ENCODE results near the gene TMED4.

The TMED4 gene

DNA sequence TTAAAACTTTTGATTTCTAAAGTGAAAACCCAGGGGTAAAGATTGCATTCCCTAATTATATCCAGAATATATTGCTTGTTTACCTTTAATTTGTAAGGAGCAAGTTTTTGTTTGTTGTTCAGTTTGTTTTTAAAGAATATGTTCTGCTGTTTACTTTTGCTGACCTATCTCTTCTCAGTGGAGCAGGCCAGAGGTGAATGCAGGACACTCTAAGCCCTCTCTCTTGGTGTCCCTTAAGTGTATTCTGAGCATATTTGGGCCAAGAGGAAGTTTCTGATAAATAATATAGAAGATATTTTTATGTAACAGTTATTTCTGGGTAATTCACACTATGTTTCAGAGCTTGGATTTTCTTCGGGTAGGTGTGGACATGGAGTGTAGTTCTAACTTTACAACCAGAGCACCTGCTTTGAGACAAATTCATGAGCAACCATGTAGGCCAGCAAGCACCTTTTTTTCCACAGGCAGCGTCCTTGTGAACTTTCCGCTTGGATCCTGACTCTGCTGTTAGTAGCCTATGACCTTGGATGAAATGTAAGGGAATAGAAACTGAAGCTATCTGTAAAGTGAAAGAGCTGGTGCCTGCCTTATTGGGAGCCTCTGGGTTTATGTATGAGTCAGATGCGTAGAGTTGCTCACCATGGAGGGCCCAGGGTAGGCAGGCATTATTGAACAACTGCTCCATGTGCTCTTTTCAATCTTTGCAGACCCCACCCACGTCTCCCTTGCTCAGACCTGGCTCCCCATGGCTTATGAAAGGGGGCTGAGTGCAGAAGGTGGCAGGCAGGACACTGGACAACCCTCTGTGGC is 40.5 kb upstream of the TMED4 start:
- Histone ChIP-seq H2AK5ac (ENCODE audit: low read length, severe bottlenecking) (no peak overlapping the region), H2AFZ (ENCODE audit: low read depth, low read length) (no peak overlapping the region), H3K79me1 (replicated peaks; ENCODE audit: low read length, poor library complexity, severe bottlenecking) (peaks cover 15% of the 10 kb centered on the region), H3K4me1 (ENCODE audit: control insufficient read depth, insufficient read depth, low read depth, low read length) (peaks cover 16% of the 10 kb centered on the region), H3K23ac (ENCODE audit: low read length in 2 of 2) (no peak overlapping the region), H4K8ac (ENCODE audit: low read length) (no peak overlapping the region), H3K9me3 (ENCODE audit: control insufficient read depth, low read length) (no peaks in the 10 kb centered on the region), H4K91ac (ENCODE audit: low read length) (no peak overlapping the region), H3K27me3 (ENCODE audit: control insufficient read depth in 1 of 2, insufficient read depth in 1 of 2, low read length in 2 of 2) (no peaks in the 10 kb centered on the region), H2BK5ac (ENCODE audit: low read depth, low read length, poor library complexity, severe bottlenecking) (no peak overlapping the region), H3K4ac (ENCODE audit: low read depth in 1 of 2, low read length in 2 of 2) (peak overlapping the region; percentile 14 to 24), H2BK12ac (ENCODE audit: low read length in 2 of 2) (peak overlapping the region; percentile 21 to 79), H3K4me3 (ENCODE audit: insufficient read depth in 1 of 2, low read depth in 1 of 2, low read length in 2 of 2) (peak overlapping the region in 1 of 2 experiments; percentile 22), H2BK15ac (ENCODE audit: low read depth, poor library complexity, severe bottlenecking) (no peak overlapping the region), H3K36me3 (ENCODE audit: control insufficient read depth in 1 of 2, insufficient read depth in 2 of 2, low read depth in 1 of 2, low read length in 2 of 2) (peaks cover 22 to 34% of the 10 kb centered on the region in 2 experiments), H2BK120ac (ENCODE audit: low read depth, low read length) (no peak overlapping the region), H3K27ac (ENCODE audit: low read length, poor library complexity, severe bottlenecking) (peak overlapping the region; percentile 11), H3K14ac (ENCODE audit: low read length in 2 of 2) (no peak overlapping the region), H3K18ac (ENCODE audit: low read depth in 1 of 2, low read length in 2 of 2) (peak overlapping the region; percentile 48 to 78), H3K9ac (ENCODE audit: low read length) (peak overlapping the region; percentile 26), H3K4me2 (ENCODE audit: low read length, poor library complexity, severe bottlenecking) (no peak overlapping the region)
- DNase-seq, result peak; percentile 77
- 81% methylated on average over 5 of the region's 5 CpGs for WGBS

DNA sequence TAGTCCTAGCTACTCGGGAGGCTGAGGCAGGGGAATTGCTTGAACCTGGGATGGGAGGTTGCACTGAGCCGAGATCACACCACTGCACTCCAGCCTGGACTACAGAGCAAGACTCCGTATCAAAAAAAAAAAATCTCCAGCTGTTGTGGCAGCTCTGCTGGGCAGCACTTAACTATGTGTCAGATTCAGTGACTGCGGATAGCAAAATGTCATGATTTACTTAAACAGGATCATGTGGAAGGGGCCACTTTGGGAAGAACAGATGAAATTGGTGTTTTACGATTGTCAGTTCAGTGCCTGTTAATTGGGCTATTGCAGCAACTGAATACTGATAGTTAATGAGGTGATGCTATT is 39.7 kb upstream of the TMED4 start:
- H3K23ac ChIP-seq (ENCODE audit: low read length in 2 of 2), result no peak overlapping the region
- H3K27ac ChIP-seq (ENCODE audit: low read length, poor library complexity, severe bottlenecking), result no peak overlapping the region
- no peak overlapping the region for H2BK12ac ChIP-seq (ENCODE audit: low read length in 2 of 2)
- H3K79me1 ChIP-seq (replicated peaks; ENCODE audit: low read length, poor library complexity, severe bottlenecking), result peaks cover 14% of the 10 kb centered on the region
- no peak overlapping the region for H2BK120ac ChIP-seq (ENCODE audit: low read depth, low read length)
- H3K14ac ChIP-seq (ENCODE audit: low read length in 2 of 2), result no peak overlapping the region
- WGBS, result 90% methylated on average over 5 of the region's 5 CpGs
- no peak overlapping the region for H3K4ac ChIP-seq (ENCODE audit: low read depth in 1 of 2, low read length in 2 of 2)
- peaks cover 20% of the 10 kb centered on the region for H3K4me1 ChIP-seq (ENCODE audit: control insufficient read depth, insufficient read depth, low read depth, low read length)
- no peaks in the 10 kb centered on the region for H3K9me3 ChIP-seq (ENCODE audit: control insufficient read depth, low read length)
- H3K4me3 ChIP-seq (ENCODE audit: insufficient read depth in 1 of 2, low read depth in 1 of 2, low read length in 2 of 2), result no peak overlapping the region
- H3K9ac ChIP-seq (ENCODE audit: low read length), result no peak overlapping the region
- no peak overlapping the region for H4K8ac ChIP-seq (ENCODE audit: low read length)
- H3K27me3 ChIP-seq (ENCODE audit: control insufficient read depth in 1 of 2, insufficient read depth in 1 of 2, low read length in 2 of 2), result no peaks in the 10 kb centered on the region
- no peak overlapping the region for H2AK5ac ChIP-seq (ENCODE audit: low read length, severe bottlenecking)
- H3K4me2 ChIP-seq (ENCODE audit: low read length, poor library complexity, severe bottlenecking), result no peak overlapping the region
- H2BK5ac ChIP-seq (ENCODE audit: low read depth, low read length, poor library complexity, severe bottlenecking), result no peak overlapping the region
- peak; percentile 22 for DNase-seq
- H4K91ac ChIP-seq (ENCODE audit: low read length), result no peak overlapping the region
- no peak overlapping the region for H2BK15ac ChIP-seq (ENCODE audit: low read depth, poor library complexity, severe bottlenecking)
- no peak overlapping the region for H2AFZ ChIP-seq (ENCODE audit: low read depth, low read length)
- no peak overlapping the region for H3K18ac ChIP-seq (ENCODE audit: low read depth in 1 of 2, low read length in 2 of 2)
- H3K36me3 ChIP-seq (ENCODE audit: control insufficient read depth in 1 of 2, insufficient read depth in 2 of 2, low read depth in 1 of 2, low read length in 2 of 2), result peaks cover 21 to 32% of the 10 kb centered on the region in 2 experiments

DNA sequence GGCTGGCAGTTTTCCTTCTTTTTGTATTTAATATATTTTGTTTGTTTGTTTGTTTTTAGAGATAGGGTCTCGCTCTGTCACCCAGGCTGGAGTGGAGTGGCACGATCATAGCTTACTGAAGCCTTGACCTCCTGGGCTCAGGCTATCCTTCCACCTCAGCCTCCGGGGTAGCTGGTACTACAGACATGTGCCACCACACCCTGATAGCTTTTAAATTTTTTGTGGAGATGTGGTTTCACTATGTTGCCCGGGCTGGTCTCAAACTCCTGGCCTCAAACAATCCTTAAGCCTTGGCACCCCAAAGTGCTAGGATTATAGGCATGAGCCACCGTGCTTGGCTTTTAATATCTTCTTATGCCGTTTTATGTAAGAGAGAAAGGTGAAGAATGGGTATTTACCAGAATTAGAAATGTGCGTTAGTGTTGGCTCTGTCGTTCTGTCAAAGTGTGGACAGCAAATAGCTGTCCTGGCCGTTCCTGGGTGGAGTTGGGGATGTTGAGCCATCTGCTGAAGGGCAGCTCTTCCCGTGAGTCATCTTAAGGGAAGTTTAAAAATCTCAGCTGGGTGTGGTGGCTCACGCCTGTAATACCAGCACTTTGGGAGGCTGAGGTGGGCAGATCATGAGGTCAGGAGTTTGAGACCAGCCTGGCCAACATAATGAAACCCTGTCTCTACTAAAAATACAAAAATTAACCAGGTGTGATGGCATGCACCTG is 39.2 kb upstream of the TMED4 start:
- H3K36me3 ChIP-seq (ENCODE audit: control insufficient read depth in 1 of 2, insufficient read depth in 2 of 2, low read depth in 1 of 2, low read length in 2 of 2), result peaks cover 17 to 27% of the 10 kb centered on the region in 2 experiments
- H3K4me2 ChIP-seq (ENCODE audit: low read length, poor library complexity, severe bottlenecking), result no peak overlapping the region
- WGBS, result 67% methylated on average over 10 of the region's 11 CpGs
- no peaks in the 10 kb centered on the region for H3K27me3 ChIP-seq (ENCODE audit: control insufficient read depth in 1 of 2, insufficient read depth in 1 of 2, low read length in 2 of 2)
- H3K4me3 ChIP-seq (ENCODE audit: insufficient read depth in 1 of 2, low read depth in 1 of 2, low read length in 2 of 2), result peak overlapping the region in 1 of 2 experiments; percentile 49
- H2BK12ac ChIP-seq (ENCODE audit: low read length in 2 of 2), result no peak overlapping the region
- H3K9ac ChIP-seq (ENCODE audit: low read length), result peak overlapping the region; percentile 56
- DNase-seq, result peak; percentile 60
- H2BK15ac ChIP-seq (ENCODE audit: low read depth, poor library complexity, severe bottlenecking), result no peak overlapping the region
- peak overlapping the region in 1 of 2 experiments; percentile 40 for H3K18ac ChIP-seq (ENCODE audit: low read depth in 1 of 2, low read length in 2 of 2)
- no peak overlapping the region for H2BK5ac ChIP-seq (ENCODE audit: low read depth, low read length, poor library complexity, severe bottlenecking)
- H4K8ac ChIP-seq (ENCODE audit: low read length), result peak overlapping the region; percentile 25
- H3K4ac ChIP-seq (ENCODE audit: low read depth in 1 of 2, low read length in 2 of 2), result no peak overlapping the region
- no peaks in the 10 kb centered on the region for H3K9me3 ChIP-seq (ENCODE audit: control insufficient read depth, low read length)
- peaks cover 17% of the 10 kb centered on the region for H3K4me1 ChIP-seq (ENCODE audit: control insufficient read depth, insufficient read depth, low read depth, low read length)
- no peak overlapping the region for H2AK5ac ChIP-seq (ENCODE audit: low read length, severe bottlenecking)
- H4K91ac ChIP-seq (ENCODE audit: low read length), result no peak overlapping the region
- H3K23ac ChIP-seq (ENCODE audit: low read length in 2 of 2), result no peak overlapping the region
- peaks cover 11% of the 10 kb centered on the region for H3K79me1 ChIP-seq (replicated peaks; ENCODE audit: low read length, poor library complexity, severe bottlenecking)
- H3K14ac ChIP-seq (ENCODE audit: low read length in 2 of 2), result no peak overlapping the region
- no peak overlapping the region for H2BK120ac ChIP-seq (ENCODE audit: low read depth, low read length)
- no peak overlapping the region for H2AFZ ChIP-seq (ENCODE audit: low read depth, low read length)
- no peak overlapping the region for H3K27ac ChIP-seq (ENCODE audit: low read length, poor library complexity, severe bottlenecking)

DNA sequence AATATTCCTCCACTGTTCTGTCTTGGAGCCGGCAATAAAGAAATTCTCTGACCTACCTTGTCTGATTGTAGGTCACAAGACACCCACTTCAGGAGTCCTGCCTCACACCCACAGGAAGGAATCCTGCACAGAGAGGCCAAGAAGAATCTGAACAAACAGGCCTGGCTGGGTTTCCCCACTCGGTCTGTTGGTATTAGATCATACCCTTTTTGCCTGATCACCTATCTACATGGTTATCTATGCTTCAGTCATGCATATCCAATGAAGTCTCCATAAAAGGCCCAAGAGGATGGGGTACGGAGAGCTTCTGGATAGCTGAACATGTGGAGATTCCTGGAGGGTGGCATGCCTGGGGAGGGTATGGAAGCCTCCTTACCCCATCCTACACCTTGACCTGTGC is 36.7 kb upstream of the TMED4 start:
- Histone ChIP-seq H3K18ac (ENCODE audit: low read depth in 1 of 2, low read length in 2 of 2) (no peak overlapping the region), H3K23ac (ENCODE audit: low read length in 2 of 2) (no peak overlapping the region), H2AK5ac (ENCODE audit: low read length, severe bottlenecking) (peak overlapping the region; percentile 96), H2AFZ (ENCODE audit: low read depth, low read length) (no peak overlapping the region), H3K27ac (ENCODE audit: low read length, poor library complexity, severe bottlenecking) (peak overlapping the region; percentile 77), H3K9ac (ENCODE audit: low read length) (no peak overlapping the region), H2BK5ac (ENCODE audit: low read depth, low read length, poor library complexity, severe bottlenecking) (peak overlapping the region; percentile 15), H2BK120ac (ENCODE audit: low read depth, low read length) (no peak overlapping the region), H3K14ac (ENCODE audit: low read length in 2 of 2) (no peak overlapping the region), H4K8ac (ENCODE audit: low read length) (peak overlapping the region; percentile 69), H2BK12ac (ENCODE audit: low read length in 2 of 2) (no peak overlapping the region), H3K36me3 (ENCODE audit: control insufficient read depth in 1 of 2, insufficient read depth in 2 of 2, low read depth in 1 of 2, low read length in 2 of 2) (peaks cover 0 to 8% of the 10 kb centered on the region in 2 experiments), H2BK15ac (ENCODE audit: low read depth, poor library complexity, severe bottlenecking) (no peak overlapping the region), H4K91ac (ENCODE audit: low read length) (no peak overlapping the region), H3K4me2 (ENCODE audit: low read length, poor library complexity, severe bottlenecking) (peak overlapping the region; percentile 31), H3K4me1 (ENCODE audit: control insufficient read depth, insufficient read depth, low read depth, low read length) (peaks cover 21% of the 10 kb centered on the region), H3K4me3 (ENCODE audit: insufficient read depth in 1 of 2, low read depth in 1 of 2, low read length in 2 of 2) (no peak overlapping the region), H3K79me1 (replicated peaks; ENCODE audit: low read length, poor library complexity, severe bottlenecking) (no peaks in the 10 kb centered on the region), H3K27me3 (ENCODE audit: control insufficient read depth in 1 of 2, insufficient read depth in 1 of 2, low read length in 2 of 2) (no peaks in the 10 kb centered on the region), H3K9me3 (ENCODE audit: control insufficient read depth, low read length) (no peaks in the 10 kb centered on the region), H3K4ac (ENCODE audit: low read depth in 1 of 2, low read length in 2 of 2) (no peak overlapping the region)
- no peak for DNase-seq
- WGBS, result 100% methylated on average over 3 of the region's 3 CpGs

Measured in mesenchymal stem cell (in vitro differentiated cells and primary cell).